NCI-H1436 treated with DMSO at 0.1 percent for 48 hours (cell line): Measurements from ENCODE around the gene CENPU.
"Not testable (repeated sequence)": the region's sequence is repeated elsewhere in the genome, so short reads cannot be mapped to it uniquely, and the experiment has no call there.

Source experiments
- DNase-seq: peaks from one replicate; lab custom pipeline; 2025; lab: John Stamatoyannopoulos, UW

The CENPU gene

DNA sequence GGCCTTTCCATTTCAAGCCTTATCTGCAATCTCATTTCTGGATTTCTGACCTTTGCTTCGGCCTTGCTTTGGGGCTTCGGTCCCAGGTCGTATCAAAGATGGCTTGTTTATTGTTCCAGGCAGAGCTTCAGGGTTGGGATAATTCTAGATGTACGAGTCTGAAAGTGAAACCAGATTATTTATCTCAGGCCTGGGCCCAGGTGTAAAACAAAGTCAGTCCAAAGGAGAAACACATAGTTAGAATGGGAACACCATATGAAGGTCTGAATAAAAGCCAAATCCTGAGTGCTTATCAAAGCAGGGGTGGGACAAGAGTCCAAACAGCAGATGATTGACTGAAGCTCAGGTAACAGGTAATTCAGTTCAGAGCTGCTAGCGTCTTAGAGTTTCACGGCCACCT, 67.2 kb downstream of the CENPU start:
- no peak for DNase-seq

GRCh38 chr4:184664445-184665210, 69.3 kb downstream of the CENPU start:
- no peak for DNase-seq

DNA sequence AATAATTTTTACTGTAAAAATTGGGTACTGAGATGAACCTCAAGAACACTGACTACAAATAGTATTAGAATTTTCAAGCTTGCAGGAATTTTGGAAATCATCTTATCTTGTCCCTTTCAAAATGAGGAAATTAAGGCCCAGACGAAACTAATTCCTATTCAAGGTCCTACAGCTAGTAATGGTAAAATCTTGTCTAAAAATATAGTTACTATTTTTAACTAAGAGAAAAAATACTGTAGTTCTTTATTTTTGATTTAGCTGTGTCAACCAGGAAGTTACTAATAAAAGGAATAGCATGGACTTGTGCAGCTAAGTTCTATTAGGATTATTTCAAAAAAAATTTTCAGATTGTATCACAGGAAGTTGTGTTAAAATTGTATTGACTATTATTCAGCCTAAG, 71.7 kb downstream of the CENPU start:
- DNase-seq = no peak

DNA sequence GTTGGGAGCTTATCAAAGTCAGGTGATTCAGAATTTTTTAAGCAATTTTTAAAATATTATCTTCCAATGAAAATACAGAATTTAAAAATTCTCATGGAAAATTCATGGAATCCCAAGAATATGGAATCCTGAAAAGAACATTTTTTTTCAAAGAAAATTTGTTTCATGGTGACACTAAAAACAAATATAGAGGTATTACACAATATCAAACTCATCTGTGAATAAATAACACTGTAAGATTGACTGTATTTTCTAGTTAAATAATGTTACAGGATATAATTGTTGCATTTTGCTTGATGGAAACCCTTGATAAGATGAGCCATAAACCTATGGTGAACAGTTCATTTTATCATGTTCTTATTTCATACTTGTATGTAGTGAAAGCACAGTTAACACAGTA, 72.9 kb downstream of the CENPU start:
- no peak for DNase-seq

- not testable (repeated sequence) for DNase-seq
Observed at GRCh38 chr4:184657820-184658219, 76.1 kb downstream of the CENPU start.

DNA sequence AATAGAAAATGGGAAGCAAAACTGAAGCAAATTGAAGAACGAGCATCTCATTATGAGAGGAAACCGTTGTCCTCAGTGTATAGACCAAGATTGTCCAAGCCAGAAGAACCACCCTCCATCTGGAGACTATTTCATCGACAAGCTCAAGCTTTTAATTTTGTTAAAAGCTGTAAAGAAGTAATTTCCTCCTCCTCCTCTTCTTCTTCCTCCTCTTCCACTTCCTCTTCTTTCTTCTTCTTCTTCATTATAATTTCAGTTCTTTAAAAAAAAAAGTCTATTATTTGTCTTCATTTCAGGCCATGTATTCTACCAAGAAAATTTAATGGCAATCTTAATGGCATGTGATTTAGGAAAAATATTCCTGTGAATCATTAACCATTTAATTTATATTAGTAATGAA, 76.8 kb downstream of the CENPU start:
- DNase-seq = no peak

- DNase-seq = no peak
Observed at GRCh38 chr4:184655889-184656869, 77.7 kb downstream of the CENPU start.

DNA sequence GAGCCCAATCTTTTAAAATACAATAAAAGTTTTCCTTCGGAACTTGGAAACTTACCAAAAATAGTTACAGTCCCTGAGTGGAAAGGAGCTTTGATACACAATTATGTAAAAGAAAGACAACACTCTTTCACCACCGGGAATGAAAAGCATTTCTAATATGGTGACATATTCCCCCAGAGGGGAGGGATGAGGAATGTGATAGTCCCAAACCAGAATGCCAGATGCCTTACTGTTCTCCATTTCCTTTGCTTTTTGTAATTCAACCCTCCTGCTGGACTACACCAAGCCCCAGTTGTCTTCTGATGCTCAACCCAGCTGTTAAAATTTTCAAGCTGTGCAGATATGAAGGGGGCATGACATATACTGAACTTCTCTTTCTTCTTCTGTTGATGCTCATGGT, 80.2 kb downstream of the CENPU start:
- no peak for DNase-seq

GRCh38 chr4:184652681-184653080, 81.2 kb downstream of the CENPU start:
- not testable (repeated sequence) for DNase-seq

GRCh38 chr4:184651899-184652298, 82.0 kb downstream of the CENPU start:
- no peak for DNase-seq

DNA sequence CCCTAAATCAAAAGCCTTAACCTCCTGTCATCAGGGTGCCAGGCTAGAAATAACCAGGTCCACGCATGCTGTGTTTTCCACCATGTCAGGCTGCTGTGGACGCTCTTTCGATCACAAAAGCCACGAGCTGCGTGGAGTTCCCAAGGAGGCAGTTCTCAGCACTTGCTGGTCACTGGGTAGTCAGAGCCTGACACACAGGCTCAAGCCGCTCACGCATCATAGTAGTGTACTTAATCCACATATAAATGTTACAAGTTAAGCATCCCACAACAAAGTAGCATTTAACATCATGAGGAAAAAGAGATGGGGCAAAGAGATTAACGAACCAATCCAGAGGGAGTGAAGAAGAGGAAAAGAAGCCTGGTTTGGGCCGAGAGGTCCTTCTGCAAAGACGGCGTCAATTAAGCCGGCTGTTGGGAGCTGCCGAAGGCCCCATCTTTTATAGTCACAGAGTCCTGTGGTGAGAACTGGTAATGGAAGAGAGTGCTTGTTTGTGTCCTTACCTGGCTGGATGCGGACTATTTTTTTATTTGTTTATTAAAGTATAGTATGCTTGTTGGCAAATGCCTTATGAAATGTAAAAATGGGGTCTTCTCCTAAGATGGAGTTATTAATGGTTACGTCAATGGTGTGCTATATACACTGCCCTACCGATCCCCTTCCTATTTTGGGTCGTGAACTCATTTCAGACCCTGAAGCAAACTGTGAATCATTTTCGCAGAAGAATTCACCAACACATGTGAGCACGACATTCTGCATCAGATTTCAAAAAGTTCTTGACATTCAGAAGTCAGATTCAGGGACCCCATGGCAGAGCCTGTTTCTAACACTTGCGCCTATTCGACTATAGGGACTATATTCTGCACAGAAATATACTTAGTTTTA, 83.7 kb downstream of the CENPU start:
- no peak for DNase-seq

DNA sequence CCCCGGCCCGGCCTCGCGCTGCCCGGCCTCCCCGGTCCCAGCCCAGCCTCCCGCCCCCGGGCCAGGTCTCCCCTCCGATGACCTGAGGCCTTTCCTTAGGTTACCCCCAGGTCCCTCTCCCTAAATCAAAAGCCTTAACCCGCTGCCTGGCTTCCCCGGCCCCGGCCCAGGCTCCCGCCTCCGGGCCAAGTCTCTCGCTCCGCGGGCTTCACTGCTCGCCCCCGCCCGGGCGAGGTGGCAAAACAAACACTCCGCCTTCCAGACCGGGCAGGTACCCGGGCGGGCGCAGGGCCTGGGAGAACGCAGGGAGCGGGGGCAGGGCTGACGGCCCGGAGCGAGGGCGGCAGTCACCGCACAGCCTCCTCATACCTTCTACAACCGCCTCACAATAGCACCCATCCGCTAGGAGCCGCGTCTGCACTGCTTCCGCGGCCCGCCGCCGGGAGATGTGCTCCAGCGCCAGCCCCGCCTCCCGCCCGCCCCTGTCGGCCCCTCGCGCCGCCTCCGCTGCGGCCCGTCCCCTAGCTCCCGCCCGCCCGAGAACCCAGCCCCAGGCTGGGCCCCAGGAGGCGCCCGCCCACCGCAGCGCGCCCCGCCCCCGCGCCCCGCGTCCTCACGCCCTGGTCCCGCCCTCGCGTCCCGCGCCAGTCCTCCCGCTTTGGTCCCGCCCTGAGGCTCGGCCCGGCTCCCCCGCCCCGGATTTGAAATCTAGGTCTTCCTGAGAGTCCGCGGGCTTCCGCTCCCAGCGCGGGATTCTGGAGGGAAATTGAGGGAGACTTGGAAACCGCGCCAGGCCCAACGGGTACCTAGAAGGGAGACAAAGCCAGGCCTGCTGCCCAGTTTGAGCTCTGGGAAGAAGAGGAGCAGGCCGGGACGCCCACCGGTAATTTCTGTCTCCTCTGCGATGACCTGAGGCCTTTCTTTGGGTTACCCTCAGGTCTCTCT, 84.6 kb downstream of the CENPU start, which contains the start of the genes CASP3 and PRIMPOL:
TSS of gene CASP3 (minus strand) at position 422 of the 945 bp plus-strand sequence. CDS start 10,994 bp downstream, outside the sequence.
TSS of gene PRIMPOL (plus strand) at position 713 of the 945 bp plus-strand sequence. CDS start 7,403 bp downstream, outside the sequence.
- DNase-seq = peak; percentile 76

DNA sequence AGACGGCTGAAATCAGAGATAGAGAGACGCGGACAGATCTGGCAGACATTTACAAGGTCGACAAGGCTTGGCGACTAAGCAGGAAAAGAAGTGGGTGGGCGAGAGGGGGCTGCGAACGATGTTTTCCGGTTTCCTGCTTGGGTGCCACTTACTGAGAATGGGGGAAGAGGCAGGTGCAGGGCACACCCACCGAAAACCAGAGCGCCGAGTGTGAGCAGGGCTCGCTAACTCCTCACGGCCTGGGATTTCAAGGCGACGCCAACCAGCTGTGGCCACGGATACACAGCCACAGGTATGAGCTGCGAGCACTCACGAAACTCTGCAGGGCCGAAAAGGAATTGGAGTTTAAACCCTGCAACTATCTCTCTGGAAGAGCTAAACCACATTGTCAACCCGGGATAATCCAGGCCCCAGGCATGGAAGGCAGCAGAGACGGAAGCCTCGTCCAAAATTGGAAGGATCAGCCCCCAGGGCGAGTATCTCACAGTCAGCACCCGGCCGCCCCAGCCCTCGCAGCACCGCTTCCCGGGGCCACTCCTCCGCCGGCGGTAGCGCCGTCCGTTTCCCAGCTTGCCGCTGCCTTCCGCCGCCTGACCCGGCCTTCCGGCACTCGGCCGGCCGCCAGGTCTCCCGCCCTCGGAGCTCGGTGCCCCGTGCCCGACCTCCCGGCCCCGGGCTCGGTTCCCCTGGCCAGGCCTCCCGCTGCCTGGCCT, 85.4 kb downstream of the CENPU start:
- no peak for DNase-seq

DNA sequence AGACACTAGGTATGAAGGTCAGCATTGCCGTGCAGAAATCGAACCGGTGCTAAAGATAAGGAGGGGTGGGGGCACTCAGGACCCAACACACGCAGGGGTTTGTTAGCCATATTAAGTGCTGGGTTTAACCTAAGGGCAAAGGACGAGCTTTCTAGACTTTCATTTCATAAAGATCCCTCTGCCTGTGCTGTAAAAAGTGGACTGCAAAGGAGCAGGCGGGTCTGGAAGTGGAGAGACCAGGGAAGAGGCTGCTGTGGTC, 85.9 kb downstream of the CENPU start:
- no peak for DNase-seq

DNA sequence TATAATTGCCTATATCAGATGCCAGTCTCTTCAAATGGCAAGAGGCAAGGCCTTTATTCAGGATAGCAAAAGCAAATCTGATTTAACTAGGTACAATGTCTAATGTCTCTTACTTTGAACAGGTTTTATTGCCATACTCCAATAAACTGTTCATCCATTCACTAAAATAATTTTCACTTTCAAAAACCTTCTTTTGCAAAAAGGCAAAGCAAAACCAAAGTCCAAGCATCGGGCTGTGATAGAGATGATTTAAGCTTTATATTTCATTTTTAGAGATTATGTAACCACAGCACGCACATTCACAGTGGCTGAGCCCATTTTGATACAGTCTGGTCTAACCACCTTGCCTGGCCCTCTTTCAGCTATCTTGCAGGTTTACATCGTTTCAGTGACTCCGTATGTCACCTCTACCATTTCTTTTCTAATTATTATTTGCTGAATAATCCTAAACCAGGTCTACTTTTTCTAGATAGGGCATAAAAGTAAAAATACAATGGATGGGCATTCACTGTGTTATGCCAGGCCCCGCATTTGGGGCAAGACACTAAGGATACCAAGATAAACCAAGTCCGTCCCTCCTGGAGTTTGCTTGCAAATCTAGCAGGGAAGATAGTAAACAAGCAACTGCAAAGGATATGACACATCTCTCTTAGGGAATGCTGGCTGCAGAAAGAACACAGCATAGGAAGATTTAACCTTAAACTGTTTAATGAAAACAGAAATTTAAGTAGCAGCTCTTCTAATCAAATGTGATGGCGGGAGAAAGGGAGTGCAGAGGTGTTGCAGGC, 86.4 kb downstream of the CENPU start:
- DNase-seq = no peak

DNA sequence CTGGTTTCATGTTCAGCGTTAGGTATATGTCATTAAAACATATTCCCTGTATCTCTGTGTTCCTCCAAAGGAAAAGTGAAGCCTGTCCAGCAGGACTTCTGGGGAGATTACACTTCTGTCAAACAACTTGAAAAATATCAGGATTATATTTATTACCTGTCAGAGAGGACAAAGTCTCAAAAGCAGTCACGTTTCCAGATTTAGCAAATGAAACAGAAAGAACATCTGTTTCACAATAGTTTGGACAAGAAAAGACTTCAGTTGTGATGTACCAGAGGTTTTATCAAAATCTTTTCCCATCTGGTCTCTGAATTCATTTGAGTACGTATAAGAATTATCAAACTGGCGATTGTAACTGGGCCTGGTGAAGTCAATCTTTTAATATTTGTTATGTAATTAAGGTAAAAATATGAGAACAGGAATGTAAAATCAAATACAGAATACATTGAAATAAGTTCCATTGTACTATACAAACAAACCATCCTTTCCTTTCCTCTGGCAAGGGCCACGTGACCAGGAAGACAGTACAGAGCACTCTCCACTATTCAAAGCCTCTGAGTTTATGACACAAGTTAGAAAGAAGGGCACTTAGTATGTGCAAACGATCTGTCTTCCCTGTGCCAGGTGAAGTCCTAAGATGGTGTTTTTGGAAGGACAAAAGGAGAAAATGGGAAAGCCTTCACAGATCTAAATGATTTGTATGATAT, 87.8 kb downstream of the CENPU start:
- DNase-seq = no peak

GRCh38 chr4:184644553-184645307, 89.2 kb downstream of the CENPU start:
- no peak for DNase-seq
